ENCODE data around the gene TMEM125. TPM values are rescaled to one million over a fixed set of nuclear protein-coding genes. Genes with fewer than 3 reads are reported as not detected.

Gene TMEM125
- total RNA-seq, 2 donors from 2014 or later: 45.8 to 51.1 TPM

- 77 to 84% methylated on average over 8 of the region's 8 CpGs for WGBS, 2 donors
These were observed 5.0 kb downstream of the TMEM125 start for GRCh38 chr1:43274804-43275180.

GRCh38 chr1:43275826-43276620, 6.2 kb downstream of the TMEM125 start:
- TF ChIP-seq POLR2A (IDR thresholded peaks at IDR 0.05) (peak in 1 of 3 donors; percentile 10), CTCF (IDR thresholded peaks at IDR 0.05) (no peak)
- no peaks in the 10 kb centered on the region for H3K36me3 ChIP-seq (replicated peaks in 1 of 2; ENCODE audit: insufficient read depth in 1 of 2, low read depth in 2 of 2)
- intact Hi-C loops (cut with DNase I): no loop called here
- H3K27ac ChIP-seq: peak overlapping the region; percentile 58 to 83 (median 72)
- ATAC-seq (no peak), DNase-seq (peak in 1 of 4 donors; percentile 17)
- 54 to 55% methylated on average over 12 of the region's 12 CpGs for WGBS, 2 donors
- H3K4me3 ChIP-seq: no peak overlapping the region
- no peaks in the 10 kb centered on the region for H3K9me3 ChIP-seq
- peaks cover 53% of the 10 kb centered on the region for H3K4me1 ChIP-seq
- H3K27me3 ChIP-seq: no peaks in the 10 kb centered on the region

More at GRCh38 chr1:43274804-43275180, 5.0 kb downstream of the TMEM125 start:
- H3K4me3 ChIP-seq: no peak overlapping the region
- no peaks in the 10 kb centered on the region for H3K36me3 ChIP-seq (replicated peaks in 1 of 2; ENCODE audit: insufficient read depth in 1 of 2, low read depth in 2 of 2)
- intact Hi-C loops (cut with DNase I): no loop called here
- no peaks in the 10 kb centered on the region for H3K27me3 ChIP-seq
- DNase-seq: no peak
- no peaks in the 10 kb centered on the region for H3K9me3 ChIP-seq
- H3K27ac ChIP-seq: peak overlapping the region in 2 of 4 donors; percentile 75 to 83
- TF ChIP-seq CTCF (IDR thresholded peaks at IDR 0.05): no peak
- no peak for TF ChIP-seq POLR2A (IDR thresholded peaks at IDR 0.05)
- H3K4me1 ChIP-seq: peaks cover 62% of the 10 kb centered on the region
- no peak for ATAC-seq

- H3K27ac ChIP-seq: peak overlapping the region; percentile 58 to 83 (median 72)
- 4 to 13% methylated on average over 7 of the region's 7 CpGs for WGBS, 2 donors
- no peaks in the 10 kb centered on the region for H3K9me3 ChIP-seq
- H3K36me3 ChIP-seq (replicated peaks in 1 of 2; ENCODE audit: insufficient read depth in 1 of 2, low read depth in 2 of 2): no peaks in the 10 kb centered on the region
- peak; percentile 56 to 69 (median 63) for DNase-seq
- no peaks in the 10 kb centered on the region for H3K27me3 ChIP-seq
- H3K4me1 ChIP-seq: peaks cover 47% of the 10 kb centered on the region
- intact Hi-C loops (cut with DNase I): no loop called here
- H3K4me3 ChIP-seq: no peak overlapping the region
- TF ChIP-seq CTCF (IDR thresholded peaks at IDR 0.05) (no peak), POLR2A (IDR thresholded peaks at IDR 0.05) (no peak)
- peak; percentile 80 for ATAC-seq
These were observed 6.9 kb downstream of the TMEM125 start for GRCh38 chr1:43276673-43277072.

- Histone ChIP-seq H3K36me3 (replicated peaks in 1 of 2; ENCODE audit: insufficient read depth in 1 of 2, low read depth in 2 of 2) (no peaks in the 10 kb centered on the region), H3K4me1 (peaks cover 40% of the 10 kb centered on the region), H3K27ac (peak overlapping the region; percentile 58 to 83 (median 72)), H3K9me3 (no peaks in the 10 kb centered on the region), H3K4me3 (no peak overlapping the region), H3K27me3 (no peaks in the 10 kb centered on the region)
- DNase-seq (no peak), ATAC-seq (peak; percentile 4)
- TF ChIP-seq POLR2A (IDR thresholded peaks at IDR 0.05) (no peak), CTCF (IDR thresholded peaks at IDR 0.05) (no peak)
- intact Hi-C loops (cut with DNase I): no loop called here
- WGBS, 2 donors: 52 to 74% methylated on average over 6 to 7 of the region's 7 CpGs
These were observed 7.5 kb downstream of the TMEM125 start for GRCh38 chr1:43277116-43277876.
